Trophoblast cell (in vitro differentiated cells and primary cell): Measurements from ENCODE around the gene IFNL1.
"Not testable (repeated sequence)": the region's sequence is repeated elsewhere in the genome, so short reads cannot be mapped to it uniquely, and the experiment has no call there.

Source experiments
- DNase-seq, 2 donors: peaks; one replicate each; pipeline ENCODE4 v3.0.0-alpha.2; 2016
- H2AFZ ChIP-seq: 2 replicates; pipeline ENCODE4 v1.6.1; 2013; ENCODE audit warnings: low read length, moderate library complexity, mild to moderate bottlenecking; ENCODE audit not compliant: insufficient read depth, poor library complexity
- H2AK5ac ChIP-seq: 2 replicates; pipeline ENCODE4 v1.6.1; 2013; ENCODE audit warnings: mild to moderate bottlenecking, low read length
- H2BK120ac ChIP-seq: 2 replicates; pipeline ENCODE4 v1.6.1; 2013; ENCODE audit warnings: low read length, mild to moderate bottlenecking, moderate library complexity; ENCODE audit not compliant: insufficient read depth, poor library complexity
- H2BK12ac ChIP-seq: 2 replicates; pipeline ENCODE4 v1.6.1; 2013; ENCODE audit warnings: mild to moderate bottlenecking, low read length, moderate library complexity
- H2BK5ac ChIP-seq: 2 replicates; pipeline ENCODE4 v1.6.1; 2013; ENCODE audit warnings: low read length, low read depth, moderate library complexity, mild to moderate bottlenecking; ENCODE audit not compliant: poor library complexity
- H3K14ac ChIP-seq: 2 replicates; pipeline ENCODE4 v1.6.1; 2013; ENCODE audit warnings: mild to moderate bottlenecking, low read length
- H3K18ac ChIP-seq: 2 replicates; pipeline ENCODE4 v1.6.1; 2013; ENCODE audit warnings: mild to moderate bottlenecking, low read length
- H3K23ac ChIP-seq: 2 replicates; pipeline ENCODE4 v1.6.1; 2013; ENCODE audit warnings: low read length
- H3K27ac ChIP-seq: 2 replicates; pipeline ENCODE4 v1.5.1; 2013; ENCODE audit warnings: low read depth, mild to moderate bottlenecking, inconsistent platforms, low read length, moderate library complexity
- H3K27me3 ChIP-seq: 2 replicates; pipeline ENCODE4 v1.6.1; 2013; ENCODE audit warnings: inconsistent platforms, mild to moderate bottlenecking, low read length, moderate library complexity; ENCODE audit not compliant: insufficient read depth
- H3K36me3 ChIP-seq, 2 experiments: 1 replicate in 1 of 2; 2 replicates in 1 of 2; pipeline ENCODE4 v1.6.1; 2013; ENCODE audit warnings: low read length in 2 of 2, mild to moderate bottlenecking in 2 of 2, moderate library complexity in 1 of 2; ENCODE audit not compliant: insufficient read depth in 2 of 2, control insufficient read depth in 1 of 2
- H3K4ac ChIP-seq: 2 replicates; pipeline ENCODE4 v1.6.1; 2013; ENCODE audit warnings: low read depth, mild to moderate bottlenecking, low read length, moderate library complexity
- H3K4me1 ChIP-seq, 2 experiments: 1 replicate in 1 of 2; 2 replicates in 1 of 2; pipeline ENCODE4 v1.6.1; 2013; ENCODE audit warnings: low read length in 2 of 2, mild to moderate bottlenecking in 2 of 2, moderate library complexity in 1 of 2; ENCODE audit not compliant: insufficient read depth in 2 of 2, control insufficient read depth in 1 of 2
- H3K4me2 ChIP-seq: 2 replicates; pipeline ENCODE4 v1.6.1; 2013; ENCODE audit warnings: inconsistent platforms, mild to moderate bottlenecking, low read length, moderate library complexity
- H3K4me3 ChIP-seq: 2 replicates; pipeline ENCODE4 v1.5.1; 2013; ENCODE audit warnings: mild to moderate bottlenecking, low read depth, low read length, inconsistent platforms
- H3K79me1 ChIP-seq: one replicate; pipeline ENCODE4 v1.6.1; 2013; ENCODE audit warnings: low read length
- H3K79me2 ChIP-seq: 2 replicates; pipeline ENCODE4 v1.6.1; 2013; ENCODE audit warnings: low read length, mild to moderate bottlenecking; ENCODE audit not compliant: control insufficient read depth, insufficient read depth, poor library complexity
- H3K9ac ChIP-seq: 2 replicates; pipeline ENCODE4 v1.6.1; 2013; ENCODE audit warnings: mild to moderate bottlenecking, low read length
- H3K9me3 ChIP-seq: 2 replicates; pipeline ENCODE4 v1.6.1; 2013; ENCODE audit warnings: low read depth, mild to moderate bottlenecking, control low read depth, inconsistent platforms, low read length; ENCODE audit not compliant: insufficient read depth
- H4K12ac ChIP-seq: 2 replicates; pipeline ENCODE4 v1.6.1; 2013; ENCODE audit warnings: low read depth, mild to moderate bottlenecking, low read length, moderate library complexity
- H4K8ac ChIP-seq: 2 replicates; pipeline ENCODE4 v1.6.1; 2013; ENCODE audit warnings: low read depth, mild to moderate bottlenecking, low read length, moderate library complexity
- H4K91ac ChIP-seq: one replicate; pipeline ENCODE4 v1.6.1; 2013; ENCODE audit warnings: low read depth, mild to moderate bottlenecking, low read length, moderate library complexity
- WGBS: extraction: QIAGEN DNeasy Blood & Tissue Kit; methylation state at CpG from one replicate; pipeline ENCODE4 v1.1.7; 2013; ENCODE audit warnings: missing lambda C conversion rate; ENCODE audit not compliant: insufficient read length, insufficient coverage; ENCODE audit errors: extremely low coverage; 5-methylcytosine and 5-hydroxymethylcytosine counted together

Gene IFNL1

GRCh38 chr19:39335168-39335548 lies 39.0 kb downstream of the IFNL1 start:
- H2AFZ ChIP-seq = no peak overlapping the region
- no peak for DNase-seq
- no peaks in the 10 kb centered on the region for H3K27me3 ChIP-seq
- no peak overlapping the region for H2BK120ac ChIP-seq
- H3K9ac ChIP-seq = no peak overlapping the region
- no peak overlapping the region for H3K18ac ChIP-seq
- no peak overlapping the region for H4K8ac ChIP-seq
- no peak overlapping the region for H3K4ac ChIP-seq
- no peak overlapping the region for H3K14ac ChIP-seq
- H2BK12ac ChIP-seq = no peak overlapping the region
- no peak overlapping the region for H3K23ac ChIP-seq
- H2AK5ac ChIP-seq = no peak overlapping the region
- WGBS = no CpG with 5 or more reads among the region's 6 CpGs
- no peaks in the 10 kb centered on the region for H3K79me1 ChIP-seq
- H4K91ac ChIP-seq = no peak overlapping the region
- no peaks in the 10 kb centered on the region for H3K9me3 ChIP-seq
- H3K27ac ChIP-seq = no peak overlapping the region
- no peak overlapping the region for H3K4me3 ChIP-seq
- no peaks in the 10 kb centered on the region for H3K4me1 ChIP-seq
- H3K4me2 ChIP-seq = no peak overlapping the region
- no peak overlapping the region for H2BK5ac ChIP-seq
- H3K79me2 ChIP-seq = no peaks in the 10 kb centered on the region
- H3K36me3 ChIP-seq = no peaks in the 10 kb centered on the region
- H4K12ac ChIP-seq = no peak overlapping the region

DNA sequence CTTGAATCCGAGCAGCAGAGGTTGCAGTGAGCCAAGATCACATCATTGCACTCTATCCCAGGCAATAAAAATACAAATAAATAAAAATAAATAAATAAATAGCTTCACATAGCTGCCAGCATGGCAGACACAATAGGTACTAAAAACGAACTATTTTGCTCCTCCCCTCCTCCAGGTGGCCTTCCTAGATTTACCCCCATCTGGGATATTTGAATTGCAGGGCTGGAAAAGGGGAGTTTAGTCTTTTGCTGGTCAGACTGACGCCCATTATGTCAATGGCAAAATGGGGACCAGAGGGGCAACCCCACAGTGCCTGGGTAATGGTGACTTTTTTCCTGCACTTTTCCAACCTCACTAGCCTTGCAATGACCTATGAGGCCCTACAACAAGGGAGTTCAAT lies 40.3 kb downstream of the IFNL1 start:
- no peak for DNase-seq
- Histone ChIP-seq H3K27ac (no peak overlapping the region), H2BK5ac (no peak overlapping the region), H3K14ac (no peak overlapping the region), H3K27me3 (no peaks in the 10 kb centered on the region), H4K12ac (no peak overlapping the region), H2AK5ac (no peak overlapping the region), H3K4me3 (no peak overlapping the region), H3K79me1 (peaks cover 1% of the 10 kb centered on the region), H2AFZ (no peak overlapping the region), H3K9ac (no peak overlapping the region), H2BK12ac (no peak overlapping the region), H3K9me3 (no peaks in the 10 kb centered on the region), H4K8ac (no peak overlapping the region), H3K4ac (no peak overlapping the region), H4K91ac (no peak overlapping the region), H3K18ac (no peak overlapping the region), H3K4me1 (peaks cover 4 to 5% of the 10 kb centered on the region in 2 experiments), H2BK120ac (no peak overlapping the region), H3K36me3 (no peaks in the 10 kb centered on the region), H3K79me2 (peaks cover under 1% of the 10 kb centered on the region), H3K4me2 (no peak overlapping the region), H3K23ac (no peak overlapping the region)
- WGBS = no CpG with 5 or more reads among the region's 3 CpGs

- Histone ChIP-seq H3K23ac (no peak overlapping the region), H3K4ac (no peak overlapping the region), H3K36me3 (no peaks in the 10 kb centered on the region), H3K4me2 (no peak overlapping the region), H2AFZ (no peak overlapping the region), H3K18ac (no peak overlapping the region), H3K14ac (no peak overlapping the region), H3K9ac (no peak overlapping the region), H3K4me3 (no peak overlapping the region), H4K8ac (no peak overlapping the region), H2BK120ac (no peak overlapping the region), H2AK5ac (no peak overlapping the region), H3K79me2 (peaks cover 12% of the 10 kb centered on the region), H4K91ac (no peak overlapping the region), H4K12ac (no peak overlapping the region), H3K27me3 (no peaks in the 10 kb centered on the region), H3K4me1 (peaks cover 9 to 10% of the 10 kb centered on the region in 2 experiments), H2BK5ac (no peak overlapping the region), H3K27ac (no peak overlapping the region), H3K79me1 (peaks cover 6% of the 10 kb centered on the region), H3K9me3 (no peaks in the 10 kb centered on the region), H2BK12ac (no peak overlapping the region)
- no CpG with 5 or more reads among the region's 1 CpG for WGBS
- DNase-seq = no peak
These were observed 43.5 kb downstream of the IFNL1 start for GRCh38 chr19:39339674-39340073.

GRCh38 chr19:39340156-39340555 lies 43.9 kb downstream of the IFNL1 start:
- not testable (repeated sequence) for H2BK5ac ChIP-seq, H3K23ac ChIP-seq, H3K9ac ChIP-seq, H3K9me3 ChIP-seq, H4K91ac ChIP-seq, H3K4ac ChIP-seq, H3K14ac ChIP-seq, H3K4me2 ChIP-seq, H3K79me1 ChIP-seq, H2BK120ac ChIP-seq, H3K4me3 ChIP-seq, H2AK5ac ChIP-seq, H3K36me3 ChIP-seq, H4K8ac ChIP-seq, H2AFZ ChIP-seq, H2BK12ac ChIP-seq, H3K18ac ChIP-seq, H3K27ac ChIP-seq, H3K27me3 ChIP-seq, H4K12ac ChIP-seq, DNase-seq
- no CpG with 5 or more reads among the region's 7 CpGs for WGBS
- Histone ChIP-seq H3K4me1 (peaks cover 9 to 10% of the 10 kb centered on the region in 2 experiments), H3K79me2 (peaks cover 12% of the 10 kb centered on the region)
